HG02678 (cell line): ENCODE measurements around the gene INSR.

Experiments
- ATAC-seq: cut with Tn5 transposase; IDR thresholded peaks from one replicate; pipeline ENCODE4 v1.9.1; 2021; ENCODE audit warnings: mild to moderate bottlenecking, moderate library complexity; ENCODE audit not compliant: unreplicated experiment

INSR gene

DNA sequence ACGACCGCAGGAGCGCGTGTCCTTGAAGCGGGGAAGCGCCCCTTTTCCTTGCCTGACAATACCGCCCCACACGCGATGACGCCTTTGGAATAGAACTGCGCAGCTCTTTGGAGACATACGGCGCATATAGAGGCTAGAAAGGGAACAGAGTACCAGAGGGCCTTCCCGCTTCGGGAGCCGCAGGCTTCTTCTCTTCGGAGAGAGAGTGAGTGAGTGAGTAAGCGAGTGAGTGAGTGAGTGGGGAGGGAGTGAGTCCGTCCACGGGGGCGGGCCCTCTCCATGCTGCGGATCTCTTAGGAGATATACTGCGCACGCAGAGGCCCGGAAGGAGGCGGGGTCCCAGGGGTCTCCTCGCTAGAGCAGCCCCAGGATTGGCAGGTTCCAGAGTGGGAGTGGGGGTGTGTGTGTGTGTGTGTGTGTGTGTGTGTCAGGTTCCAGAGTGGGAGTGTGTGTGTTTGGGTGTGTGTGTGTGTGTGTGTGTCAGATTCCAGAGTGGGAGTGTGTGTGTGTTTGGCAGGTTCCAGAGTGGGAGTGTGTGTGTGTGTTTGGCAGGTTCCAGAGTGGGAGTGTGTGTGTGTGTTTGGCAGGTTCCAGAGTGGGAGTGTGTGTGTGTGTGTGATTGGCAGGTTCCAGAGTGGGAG, 97.0 kb downstream of the INSR start:
- ATAC-seq, result peak; percentile 53

GRCh38 chr19:7196763-7197118, 97.5 kb downstream of the INSR start:
- ATAC-seq, result no peak

GRCh38 chr19:7195046-7195445, 99.2 kb downstream of the INSR start:
- no peak for ATAC-seq

DNA sequence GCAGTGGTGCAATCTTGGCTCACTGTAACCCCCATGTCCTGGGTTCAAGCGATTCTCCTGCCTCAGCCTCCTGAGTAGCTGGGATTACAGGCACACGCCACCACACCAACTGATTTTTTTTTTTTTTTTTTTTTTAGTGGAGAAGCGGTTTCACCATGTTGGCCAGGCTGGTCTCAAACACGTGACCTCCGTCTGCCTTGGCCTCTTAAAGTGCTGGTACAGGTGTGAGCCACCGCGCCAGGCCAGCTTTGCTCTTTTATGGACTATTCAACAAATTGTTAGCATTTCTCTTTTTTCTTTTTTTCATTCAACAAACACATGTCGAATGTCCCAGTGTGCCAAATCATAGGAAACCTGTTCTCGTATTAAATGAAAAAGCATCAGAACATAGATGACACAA, 99.6 kb downstream of the INSR start:
- no peak for ATAC-seq

- no peak for ATAC-seq
Measured at GRCh38 chr19:7191946-7192691, 102.1 kb downstream of the INSR start.

DNA sequence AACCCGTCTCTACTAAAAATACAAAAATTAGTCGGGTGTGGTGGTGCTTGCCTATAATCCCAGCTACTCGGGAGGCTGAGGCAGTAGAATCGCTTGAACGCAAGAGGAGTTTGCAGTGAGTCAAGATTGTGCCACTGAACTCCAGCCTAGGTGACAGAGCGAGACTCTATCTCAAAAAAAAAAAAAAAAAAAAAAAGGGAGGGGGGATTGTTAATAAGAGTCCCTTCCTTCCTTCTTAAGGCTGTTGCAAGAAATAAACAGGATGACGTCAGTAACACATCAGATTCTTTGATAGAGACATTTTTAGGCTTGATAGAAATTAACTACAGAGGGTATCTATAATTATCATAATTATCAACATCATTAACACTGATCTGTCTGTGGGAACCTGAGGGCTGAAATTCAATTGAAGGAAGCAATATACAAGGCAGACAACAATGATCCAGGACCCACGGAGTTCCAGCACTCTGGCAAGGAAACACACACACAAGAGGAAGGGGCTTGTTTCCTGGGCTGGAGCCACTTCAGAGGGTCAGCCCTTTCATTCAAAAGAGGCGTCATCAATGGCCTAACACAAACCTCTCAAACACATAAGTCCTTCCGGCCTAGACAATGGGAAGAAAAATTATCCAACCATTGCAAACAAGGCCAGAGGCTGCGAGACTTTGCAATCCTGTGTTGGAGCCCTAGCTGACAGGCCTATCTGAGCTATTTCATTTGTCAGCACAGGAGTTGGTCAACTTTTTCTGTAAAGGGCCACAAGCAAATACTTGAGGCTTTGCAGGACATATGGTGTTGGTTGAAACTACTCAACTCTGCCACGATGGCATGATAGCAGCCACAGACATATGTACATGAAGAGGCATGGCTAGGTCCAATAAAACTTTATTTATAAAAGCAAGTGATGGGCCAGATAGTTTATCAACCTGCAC, 105.2 kb downstream of the INSR start:
- no peak for ATAC-seq

GRCh38 chr19:7187605-7188339, 106.4 kb downstream of the INSR start:
- ATAC-seq, result no peak

- no peak for ATAC-seq
Measured at GRCh38 chr19:7182489-7182888, 111.7 kb downstream of the INSR start.

GRCh38 chr19:7179917-7180306, 114.3 kb downstream of the INSR start:
- ATAC-seq, result no peak

- ATAC-seq, result no peak
Measured at GRCh38 chr19:7177926-7178325, 116.3 kb downstream of the INSR start.

DNA sequence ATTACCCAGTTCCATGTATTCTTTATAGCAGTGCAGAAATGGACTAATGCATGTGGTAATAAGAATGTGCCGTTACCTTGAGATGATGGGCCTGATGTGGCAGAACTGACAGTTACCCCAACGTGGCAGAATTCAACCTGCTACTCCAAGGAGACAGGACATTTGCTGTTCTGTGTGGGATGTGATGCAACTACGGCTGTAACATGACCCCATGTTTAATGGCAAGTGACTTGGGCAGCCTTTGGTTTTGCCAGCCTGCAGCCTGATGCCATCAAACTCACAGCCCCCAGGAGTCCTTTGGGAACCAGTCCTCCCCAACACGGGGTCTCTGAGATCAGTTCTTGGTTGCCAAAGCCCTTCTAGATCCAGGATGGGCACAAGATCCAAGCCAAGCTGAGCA, 117.4 kb downstream of the INSR start:
- no peak for ATAC-seq

DNA sequence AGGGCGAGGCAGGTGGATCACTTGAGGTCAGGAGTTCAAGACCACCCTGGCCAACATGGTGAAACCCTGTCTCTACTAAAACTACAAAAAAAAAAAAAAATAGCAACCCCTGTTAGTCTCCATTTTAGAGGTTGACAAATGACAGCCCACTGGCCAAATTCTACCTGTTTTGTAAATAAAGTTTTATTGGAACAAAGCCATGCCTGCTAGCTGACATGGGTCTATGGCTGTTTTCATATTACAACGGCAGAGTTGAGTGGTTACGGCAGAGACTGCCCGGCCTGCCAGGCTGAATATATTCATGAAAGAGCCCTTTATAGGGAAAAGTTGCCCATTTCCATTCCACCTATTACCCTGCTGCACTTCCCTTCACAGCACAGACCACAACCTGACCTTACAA, 121.4 kb downstream of the INSR start:
- no peak for ATAC-seq

DNA sequence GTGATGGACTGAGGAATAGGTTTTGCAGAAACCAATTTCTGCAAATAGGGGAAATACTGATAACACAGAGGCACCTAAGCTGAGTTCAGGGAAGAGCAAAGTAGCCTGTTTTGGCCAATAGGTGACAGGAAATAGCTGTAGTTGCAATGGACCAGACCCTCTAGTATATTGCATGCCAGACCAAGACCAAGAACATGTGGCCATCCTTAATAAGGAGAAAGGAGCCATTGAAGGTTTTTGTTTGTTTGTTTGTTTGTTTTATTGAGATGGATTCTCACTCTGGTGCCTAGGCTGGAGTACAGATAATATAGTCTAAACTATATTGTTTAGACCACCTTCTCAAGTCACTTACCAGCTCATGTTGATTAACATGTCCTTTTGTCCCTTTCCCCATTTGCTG, 123.2 kb downstream of the INSR start:
- no peak for ATAC-seq

DNA sequence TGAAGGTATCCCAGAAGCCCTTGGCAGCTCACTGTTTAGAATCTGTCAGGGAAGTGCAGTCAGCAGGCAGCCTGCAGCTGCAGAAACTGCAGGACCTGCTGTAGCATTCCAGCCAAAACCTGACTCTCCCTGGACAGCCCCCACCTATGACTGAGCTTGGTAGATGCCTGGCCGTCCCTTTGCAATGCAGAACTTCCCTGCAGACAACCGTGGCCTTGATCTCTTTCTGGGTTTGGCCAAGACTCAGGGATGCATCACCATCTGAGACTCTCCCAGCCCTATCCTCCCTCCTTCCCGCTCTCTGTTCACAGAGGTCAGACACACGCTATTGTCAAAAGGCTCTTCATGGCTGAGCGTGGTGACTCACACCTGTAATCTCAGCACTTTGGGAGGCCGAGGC, 125.3 kb downstream of the INSR start:
- no peak for ATAC-seq

- no peak for ATAC-seq
Measured at GRCh38 chr19:7161292-7161691, 132.9 kb downstream of the INSR start.

DNA sequence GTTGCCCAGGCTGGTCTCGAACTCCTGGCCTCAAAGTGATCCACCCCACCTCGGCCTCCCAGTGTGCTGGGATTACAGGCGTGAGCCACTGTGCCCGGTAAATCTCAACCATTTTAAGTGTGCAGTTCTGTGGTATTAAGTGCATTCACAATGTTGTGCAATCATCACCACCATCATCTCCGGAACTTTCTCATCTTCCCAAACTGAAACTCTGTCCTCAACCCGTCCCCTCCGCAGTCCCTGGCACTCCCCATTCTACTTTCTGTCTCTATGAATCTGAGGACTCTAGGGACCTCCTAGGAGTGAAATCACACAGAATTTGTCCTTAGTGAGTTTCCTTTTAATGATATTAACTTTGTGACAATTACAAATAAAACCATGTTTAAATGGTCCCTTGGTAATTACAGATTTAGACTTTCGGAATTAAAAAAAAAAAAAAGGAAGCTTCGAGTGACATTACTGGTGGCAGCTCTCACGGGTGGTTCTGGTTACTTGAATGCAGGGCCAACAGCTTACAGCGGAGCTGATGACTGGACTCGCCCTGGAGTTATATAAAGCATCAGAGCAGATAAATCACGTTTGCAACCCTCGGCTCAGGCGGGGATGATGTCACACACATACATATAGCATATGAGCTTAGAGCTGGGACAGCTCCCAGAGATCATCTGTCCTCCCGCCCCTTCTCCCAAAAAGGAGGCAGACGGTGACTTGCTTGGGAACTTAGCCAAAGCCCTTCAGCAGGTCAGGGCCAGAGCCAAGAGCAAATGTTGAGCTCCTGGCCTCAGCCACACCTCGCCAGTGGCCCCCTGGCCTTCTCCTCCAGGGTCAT, 134.9 kb downstream of the INSR start:
- no peak for ATAC-seq

GRCh38 chr19:7153022-7153421, 141.2 kb downstream of the INSR start:
- ATAC-seq, result no peak

DNA sequence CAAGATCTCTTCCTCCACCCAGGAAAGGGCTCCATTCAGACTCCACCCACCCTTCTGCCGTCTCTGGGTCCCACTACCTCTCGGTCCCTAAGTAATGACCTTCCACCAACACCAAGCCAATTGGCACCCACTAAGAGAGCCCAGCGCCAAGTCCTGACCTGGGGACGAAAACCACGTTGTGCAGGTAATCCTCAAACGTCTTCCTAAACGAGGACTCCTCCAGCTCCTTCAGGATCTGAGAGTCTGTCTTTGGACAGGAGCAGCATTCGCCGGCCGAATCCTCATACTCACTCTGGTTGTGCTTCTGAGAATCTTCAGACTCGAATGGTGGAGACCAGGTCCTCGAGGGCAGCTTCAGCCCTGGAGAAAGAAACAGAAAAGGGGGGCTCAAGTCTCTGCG, 141.6 kb downstream of the INSR start:
- no peak for ATAC-seq

GRCh38 chr19:7149956-7150705, 144.1 kb downstream of the INSR start:
- ATAC-seq, result no peak
